HepG2 (cell line): Measurements from ENCODE around the gene CD19. TPM values are rescaled to one million over a fixed set of nuclear protein-coding genes. Genes with fewer than 3 reads are reported as not detected.

Source experiments
- CBX2 ChIP-seq, 2 experiments: fragments of 200-600 bp in 1 of 2; sonication (generic); formaldehyde crosslinking in 1 of 2; IDR thresholded peaks; 2 replicates each; pipeline versions ENCODE4 v1.7.0 to v1.8.1; 2018 to 2022; ENCODE audit warnings: low read depth in 2 of 2, low read length in 1 of 2, mild to moderate bottlenecking in 1 of 2, missing genetic modification reagents in 1 of 2
- EED ChIP-seq: sonication (generic); formaldehyde crosslinking; IDR thresholded peaks from 2 replicates; pipeline ENCODE4 v1.5.0; 2020; ENCODE audit warnings: mild to moderate bottlenecking, missing genetic modification reagents
- GTF3A ChIP-seq: sonication (generic); formaldehyde crosslinking; conservative IDR thresholded peaks from 2 replicates; pipeline ENCODE4 v1.4.0; 2020; ENCODE audit warnings: mild to moderate bottlenecking, missing genetic modification reagents
- HIVEP1 ChIP-seq: sonication (generic); formaldehyde crosslinking; IDR thresholded peaks from 2 replicates; pipeline ENCODE4 v1.4.0; 2020; ENCODE audit warnings: mild to moderate bottlenecking, missing genetic modification reagents
- HNRNPL ChIP-seq: fragments of 200-400 bp; formaldehyde crosslinking; IDR thresholded peaks from 2 replicates; pipeline ENCODE4 v1.6.1; 2017; ENCODE audit warnings: mild to moderate bottlenecking, low read depth, low read length
- MYNN ChIP-seq: sonication (generic); formaldehyde crosslinking; IDR thresholded peaks from 2 replicates; pipeline ENCODE4 v1.4.0; 2020; ENCODE audit warnings: mild to moderate bottlenecking, low read depth, missing genetic modification reagents
- RBM39 ChIP-seq: fragments of 200-400 bp; formaldehyde crosslinking; IDR thresholded peaks from one replicate; pipeline ENCODE4 v1.6.1; 2018; ENCODE audit warnings: antibody characterized with exemption, mild to moderate bottlenecking, low read depth, low read length; ENCODE audit not compliant: poor library complexity, severe bottlenecking
- ZBTB1 ChIP-seq: sonication (generic); formaldehyde crosslinking; IDR thresholded peaks from 2 replicates; pipeline ENCODE4 v1.4.0; 2020; ENCODE audit warnings: missing genetic modification reagents, borderline replicate concordance
- ZMAT3 ChIP-seq: sonication (generic); formaldehyde crosslinking; conservative IDR thresholded peaks from 2 replicates; pipeline ENCODE4 v1.7.0; 2021; ENCODE audit warnings: missing genetic modification reagents
- ZNF235 ChIP-seq: sonication (generic); formaldehyde crosslinking; IDR thresholded peaks from 2 replicates; pipeline ENCODE4 v1.8.1; 2023; ENCODE audit warnings: mild to moderate bottlenecking, missing genetic modification reagents, borderline replicate concordance
- ZNF333 ChIP-seq: sonication (generic); formaldehyde crosslinking; IDR thresholded peaks from 2 replicates; pipeline ENCODE4 v1.4.0; 2020; ENCODE audit warnings: mild to moderate bottlenecking, missing genetic modification reagents, borderline replicate concordance
- ZNF766 ChIP-seq: sonication (generic); formaldehyde crosslinking; IDR thresholded peaks from 2 replicates; pipeline ENCODE4 v1.5.0; 2020; ENCODE audit warnings: missing genetic modification reagents, borderline replicate concordance
- ZNF776 ChIP-seq: sonication (generic); formaldehyde crosslinking; IDR thresholded peaks from 2 replicates; pipeline ENCODE4 v1.4.0; 2020; ENCODE audit warnings: mild to moderate bottlenecking, missing genetic modification reagents
- ZNF850 ChIP-seq: sonication (generic); formaldehyde crosslinking; conservative IDR thresholded peaks from 2 replicates; pipeline ENCODE4 v1.9.0; 2021; ENCODE audit warnings: mild to moderate bottlenecking, missing genetic modification reagents
- ZSCAN21 ChIP-seq: sonication (generic); formaldehyde crosslinking; IDR thresholded peaks from 2 replicates; pipeline ENCODE4 v1.8.0; 2022; ENCODE audit warnings: mild to moderate bottlenecking, missing genetic modification reagents, moderate library complexity, borderline replicate concordance
- polyA plus RNA-seq, 8 experiments: library from polyadenylated mRNA; depleted of rRNA in 3 of 8; stranded (reverse) in 7 of 8; unstranded in 1 of 8; fragments of >200 nt; fragmentation: Illumina TruSeq in 4 of 8; extraction: Trizol in 4 of 8; gene quantifications; 2 replicates each; pipeline versions ENCODE4 v1.2.1 to v1.2.3, GENCODE V29; 2011 to 2016; ENCODE audit warnings: low read depth in 4 of 8, missing spikeins in 1 of 8, mixed read lengths in 1 of 8; ENCODE audit not compliant: insufficient read depth in 1 of 8
- total RNA-seq, 5 experiments: library from RNA; depleted of rRNA; stranded (reverse); fragments of >200 nt; fragmentation: Illumina TruSeq; extraction: Trizol; gene quantifications; 2 replicates each; pipeline ENCODE4 v1.2.3, GENCODE V29; 2016; ENCODE audit warnings: low read depth in 1 of 5
- TF ChIP-seq, protein P1 (sequence below): sonication (generic); formaldehyde crosslinking; IDR thresholded peaks from 2 replicates; pipeline ENCODE4 v1.4.0; 2020; ENCODE audit warnings: mild to moderate bottlenecking, missing genetic modification reagents
- TF ChIP-seq, protein P2 (sequence below): sonication (generic); formaldehyde crosslinking; IDR thresholded peaks from 2 replicates; pipeline ENCODE4 v1.4.0; 2020; ENCODE audit warnings: mild to moderate bottlenecking, missing genetic modification reagents
- TF ChIP-seq, protein P3 (sequence below): sonication (generic); formaldehyde crosslinking; IDR thresholded peaks from 2 replicates; pipeline ENCODE4 v1.5.1; 2020; ENCODE audit warnings: mild to moderate bottlenecking, missing genetic modification reagents, moderate library complexity

Gene CD19
- total and polyA plus RNA-seq, 2 of the 13 experiments (the other 11 are each of a cell fraction or from before 2014, with no cell fraction given) = 0.55 to 1.1 TPM

DNA sequence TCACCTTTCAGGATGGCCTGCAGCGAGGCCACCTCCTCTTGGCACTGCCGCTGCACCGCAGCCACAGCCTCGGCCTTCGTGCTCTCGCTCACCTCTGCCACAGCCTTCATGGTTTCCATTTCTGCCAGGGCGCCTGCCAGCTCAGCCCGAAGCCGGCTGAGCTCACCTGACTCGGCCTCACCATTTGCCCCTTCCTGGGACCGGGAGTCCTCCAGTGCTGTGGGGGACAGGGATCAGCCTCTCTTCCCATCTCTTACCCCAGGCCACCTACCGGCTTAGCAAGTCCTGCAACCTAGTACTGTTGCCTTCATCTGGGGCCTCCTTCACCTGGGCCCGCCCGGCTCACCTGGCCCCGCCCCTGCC, 7.4 kb upstream of the CD19 start (continued):
- TF ChIP-seq, protein P1, sequence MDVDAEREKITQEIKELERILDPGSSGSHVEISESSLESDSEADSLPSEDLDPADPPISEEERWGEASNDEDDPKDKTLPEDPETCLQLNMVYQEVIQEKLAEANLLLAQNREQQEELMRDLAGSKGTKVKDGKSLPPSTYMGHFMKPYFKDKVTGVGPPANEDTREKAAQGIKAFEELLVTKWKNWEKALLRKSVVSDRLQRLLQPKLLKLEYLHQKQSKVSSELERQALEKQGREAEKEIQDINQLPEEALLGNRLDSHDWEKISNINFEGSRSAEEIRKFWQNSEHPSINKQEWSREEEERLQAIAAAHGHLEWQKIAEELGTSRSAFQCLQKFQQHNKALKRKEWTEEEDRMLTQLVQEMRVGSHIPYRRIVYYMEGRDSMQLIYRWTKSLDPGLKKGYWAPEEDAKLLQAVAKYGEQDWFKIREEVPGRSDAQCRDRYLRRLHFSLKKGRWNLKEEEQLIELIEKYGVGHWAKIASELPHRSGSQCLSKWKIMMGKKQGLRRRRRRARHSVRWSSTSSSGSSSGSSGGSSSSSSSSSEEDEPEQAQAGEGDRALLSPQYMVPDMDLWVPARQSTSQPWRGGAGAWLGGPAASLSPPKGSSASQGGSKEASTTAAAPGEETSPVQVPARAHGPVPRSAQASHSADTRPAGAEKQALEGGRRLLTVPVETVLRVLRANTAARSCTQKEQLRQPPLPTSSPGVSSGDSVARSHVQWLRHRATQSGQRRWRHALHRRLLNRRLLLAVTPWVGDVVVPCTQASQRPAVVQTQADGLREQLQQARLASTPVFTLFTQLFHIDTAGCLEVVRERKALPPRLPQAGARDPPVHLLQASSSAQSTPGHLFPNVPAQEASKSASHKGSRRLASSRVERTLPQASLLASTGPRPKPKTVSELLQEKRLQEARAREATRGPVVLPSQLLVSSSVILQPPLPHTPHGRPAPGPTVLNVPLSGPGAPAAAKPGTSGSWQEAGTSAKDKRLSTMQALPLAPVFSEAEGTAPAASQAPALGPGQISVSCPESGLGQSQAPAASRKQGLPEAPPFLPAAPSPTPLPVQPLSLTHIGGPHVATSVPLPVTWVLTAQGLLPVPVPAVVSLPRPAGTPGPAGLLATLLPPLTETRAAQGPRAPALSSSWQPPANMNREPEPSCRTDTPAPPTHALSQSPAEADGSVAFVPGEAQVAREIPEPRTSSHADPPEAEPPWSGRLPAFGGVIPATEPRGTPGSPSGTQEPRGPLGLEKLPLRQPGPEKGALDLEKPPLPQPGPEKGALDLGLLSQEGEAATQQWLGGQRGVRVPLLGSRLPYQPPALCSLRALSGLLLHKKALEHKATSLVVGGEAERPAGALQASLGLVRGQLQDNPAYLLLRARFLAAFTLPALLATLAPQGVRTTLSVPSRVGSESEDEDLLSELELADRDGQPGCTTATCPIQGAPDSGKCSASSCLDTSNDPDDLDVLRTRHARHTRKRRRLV (CRISPR knock-in tag) = peak; percentile 66; the same call in 1 of the 2 replicates
- 0 out of 2 replicates have a peak, but pooled peaks have one; percentile 50 for TF ChIP-seq EED (CRISPR knock-in tag)
- TF ChIP-seq ZBTB1 (CRISPR knock-in tag) = 0 out of 2 replicates have a peak, but pooled peaks have one; percentile 55
- no peak for TF ChIP-seq CBX2 (IDR thresholded peaks at IDR 0.05; ENCODE audit: low read depth, low read length)
- no peak for TF ChIP-seq CBX2 (CRISPR knock-in tag; IDR thresholded peaks at IDR 0.05; ENCODE audit: low read depth)
- 0 out of 2 replicates have a peak, but pooled peaks have one; percentile 19 for TF ChIP-seq ZNF766 (CRISPR knock-in tag)
- TF ChIP-seq HIVEP1 = peak; percentile 35; the same call in 1 of the 2 replicates
- TF ChIP-seq, protein P2, sequence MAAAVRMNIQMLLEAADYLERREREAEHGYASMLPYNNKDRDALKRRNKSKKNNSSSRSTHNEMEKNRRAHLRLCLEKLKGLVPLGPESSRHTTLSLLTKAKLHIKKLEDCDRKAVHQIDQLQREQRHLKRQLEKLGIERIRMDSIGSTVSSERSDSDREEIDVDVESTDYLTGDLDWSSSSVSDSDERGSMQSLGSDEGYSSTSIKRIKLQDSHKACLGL (CRISPR knock-in tag) = peak; percentile 73; the same call in 1 of the 2 replicates
- TF ChIP-seq ZMAT3 = peak; percentile 90
- TF ChIP-seq, protein P3, sequence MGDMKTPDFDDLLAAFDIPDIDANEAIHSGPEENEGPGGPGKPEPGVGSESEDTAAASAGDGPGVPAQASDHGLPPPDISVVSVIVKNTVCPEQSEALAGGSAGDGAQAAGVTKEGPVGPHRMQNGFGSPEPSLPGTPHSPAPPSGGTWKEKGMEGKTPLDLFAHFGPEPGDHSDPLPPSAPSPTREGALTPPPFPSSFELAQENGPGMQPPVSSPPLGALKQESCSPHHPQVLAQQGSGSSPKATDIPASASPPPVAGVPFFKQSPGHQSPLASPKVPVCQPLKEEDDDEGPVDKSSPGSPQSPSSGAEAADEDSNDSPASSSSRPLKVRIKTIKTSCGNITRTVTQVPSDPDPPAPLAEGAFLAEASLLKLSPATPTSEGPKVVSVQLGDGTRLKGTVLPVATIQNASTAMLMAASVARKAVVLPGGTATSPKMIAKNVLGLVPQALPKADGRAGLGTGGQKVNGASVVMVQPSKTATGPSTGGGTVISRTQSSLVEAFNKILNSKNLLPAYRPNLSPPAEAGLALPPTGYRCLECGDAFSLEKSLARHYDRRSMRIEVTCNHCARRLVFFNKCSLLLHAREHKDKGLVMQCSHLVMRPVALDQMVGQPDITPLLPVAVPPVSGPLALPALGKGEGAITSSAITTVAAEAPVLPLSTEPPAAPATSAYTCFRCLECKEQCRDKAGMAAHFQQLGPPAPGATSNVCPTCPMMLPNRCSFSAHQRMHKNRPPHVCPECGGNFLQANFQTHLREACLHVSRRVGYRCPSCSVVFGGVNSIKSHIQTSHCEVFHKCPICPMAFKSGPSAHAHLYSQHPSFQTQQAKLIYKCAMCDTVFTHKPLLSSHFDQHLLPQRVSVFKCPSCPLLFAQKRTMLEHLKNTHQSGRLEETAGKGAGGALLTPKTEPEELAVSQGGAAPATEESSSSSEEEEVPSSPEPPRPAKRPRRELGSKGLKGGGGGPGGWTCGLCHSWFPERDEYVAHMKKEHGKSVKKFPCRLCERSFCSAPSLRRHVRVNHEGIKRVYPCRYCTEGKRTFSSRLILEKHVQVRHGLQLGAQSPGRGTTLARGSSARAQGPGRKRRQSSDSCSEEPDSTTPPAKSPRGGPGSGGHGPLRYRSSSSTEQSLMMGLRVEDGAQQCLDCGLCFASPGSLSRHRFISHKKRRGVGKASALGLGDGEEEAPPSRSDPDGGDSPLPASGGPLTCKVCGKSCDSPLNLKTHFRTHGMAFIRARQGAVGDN = peak; percentile 11; the same call in 1 of the 2 replicates
- TF ChIP-seq RBM39 = no peak
- peak; percentile 19; the same call in 1 of the 2 replicates for TF ChIP-seq ZSCAN21 (CRISPR knock-in tag)
- peak; percentile 91; the same call in 1 of the 2 replicates for TF ChIP-seq ZNF333
- TF ChIP-seq MYNN = 0 out of 2 replicates have a peak, but pooled peaks have one; percentile 20
- TF ChIP-seq HNRNPL = 0 out of 2 replicates have a peak, but pooled peaks have one; percentile 32
- 0 out of 2 replicates have a peak, but pooled peaks have one; percentile 55 for TF ChIP-seq ZNF776 (CRISPR knock-in tag)
- TF ChIP-seq GTF3A (CRISPR knock-in tag) = 0 out of 2 replicates have a peak, but pooled peaks have one; percentile 9
- TF ChIP-seq ZNF850 (CRISPR knock-in tag) = peak; percentile 54; the same call in 1 of the 2 replicates
- TF ChIP-seq ZNF235 (CRISPR knock-in tag) = peak; percentile 84; the same call in 1 of the 2 replicates
